GM12875 (cell line): ENCODE data around the gene ENPEP.
"Not testable (repeated sequence)": the region's sequence is repeated elsewhere in the genome, so short reads cannot be mapped to it uniquely, and the experiment has no call there.

Experiments
- H3K4me3 ChIP-seq: one replicate; pipeline ENCODE4 v1.5.1; 2011; ENCODE audit warnings: low read depth, low read length, control low read depth
- CTCF ChIP-seq: IDR thresholded peaks from 2 replicates; pipeline ENCODE4 v1.5.1; 2011; ENCODE audit warnings: low read depth, mild to moderate bottlenecking, control low read depth, inconsistent platforms, low read length, moderate library complexity, borderline replicate concordance; ENCODE audit not compliant: insufficient read depth

ENPEP gene

DNA sequence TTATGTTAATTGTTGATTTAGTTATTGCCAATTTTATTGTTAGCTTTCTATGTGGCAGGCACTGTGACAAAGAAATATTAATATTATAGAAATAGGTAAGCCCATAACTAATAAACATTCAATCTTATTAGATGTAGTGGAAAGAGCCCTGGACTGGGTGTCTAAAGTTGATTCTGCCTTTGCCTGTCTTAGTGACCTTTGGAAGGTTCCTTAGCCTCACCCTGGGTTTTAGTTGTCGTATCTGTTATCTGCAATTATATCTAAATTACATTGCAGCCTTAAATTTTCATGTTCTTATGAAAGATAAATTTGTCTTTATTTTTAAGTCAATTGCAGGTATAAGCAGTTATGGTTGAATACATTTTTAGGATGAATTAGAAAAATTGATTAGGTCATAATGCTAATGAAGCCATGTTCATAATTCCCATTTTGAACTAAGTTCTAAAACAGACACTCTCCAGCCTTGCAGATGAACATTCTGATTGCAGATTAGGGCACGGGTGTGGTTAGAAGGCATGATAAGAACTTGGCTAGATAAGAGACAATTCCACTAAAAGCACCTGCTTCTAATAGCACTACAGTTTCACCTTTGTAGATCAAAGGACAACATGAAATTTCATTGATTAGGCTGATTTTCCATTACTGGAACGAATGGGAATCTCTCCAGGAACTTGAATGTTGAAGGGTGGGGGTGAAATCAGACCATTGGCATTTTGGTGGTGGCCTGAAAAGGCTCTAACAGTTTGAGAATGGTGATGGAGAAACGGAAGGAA, 17.3 kb upstream of the ENPEP start:
- no peak overlapping the region for H3K4me3 ChIP-seq
- TF ChIP-seq CTCF = no peak

- no peak overlapping the region for H3K4me3 ChIP-seq
- no peak for TF ChIP-seq CTCF
Measured at GRCh38 chr4:110460074-110460746, 15.7 kb upstream of the ENPEP start.

- no peak overlapping the region for H3K4me3 ChIP-seq
- no peak for TF ChIP-seq CTCF
Measured at GRCh38 chr4:110467400-110467799, 8.6 kb upstream of the ENPEP start.

DNA sequence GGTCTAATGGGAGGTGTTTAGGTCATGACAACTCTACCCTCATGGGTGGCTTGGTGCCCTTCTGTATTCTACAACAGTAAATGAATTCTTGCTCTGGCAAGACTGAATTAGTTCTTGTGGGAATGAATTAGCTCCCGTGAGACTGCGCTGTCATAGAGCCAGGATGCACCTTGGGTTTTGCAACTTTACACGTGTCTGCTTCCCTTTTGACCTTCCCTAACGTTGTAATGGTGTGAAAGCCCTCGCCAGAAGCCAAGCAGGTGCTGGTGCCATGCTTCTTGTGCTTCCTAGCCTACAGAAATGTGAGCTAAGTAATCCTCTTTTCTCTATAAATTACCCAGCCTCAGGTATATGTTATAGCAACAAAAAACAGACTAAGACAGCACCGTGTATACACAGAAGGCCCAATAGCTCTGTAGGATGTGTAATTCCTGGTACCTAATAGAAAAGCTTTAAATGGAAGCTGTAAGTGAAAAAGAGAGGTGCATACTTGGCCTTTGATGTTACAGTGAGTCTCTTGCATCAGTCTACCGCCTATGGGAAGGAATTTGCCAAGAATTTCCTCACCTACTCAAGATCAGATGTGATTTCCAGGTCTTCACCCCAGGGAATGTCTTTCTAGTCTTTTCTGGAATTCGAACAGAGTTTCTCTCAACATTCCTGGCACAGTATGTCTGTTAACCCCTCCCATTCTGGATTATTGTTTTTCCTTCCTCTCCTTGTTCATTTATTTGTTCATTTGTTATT, 3.2 kb upstream of the ENPEP start:
- no peak overlapping the region for H3K4me3 ChIP-seq
- no peak for TF ChIP-seq CTCF

DNA sequence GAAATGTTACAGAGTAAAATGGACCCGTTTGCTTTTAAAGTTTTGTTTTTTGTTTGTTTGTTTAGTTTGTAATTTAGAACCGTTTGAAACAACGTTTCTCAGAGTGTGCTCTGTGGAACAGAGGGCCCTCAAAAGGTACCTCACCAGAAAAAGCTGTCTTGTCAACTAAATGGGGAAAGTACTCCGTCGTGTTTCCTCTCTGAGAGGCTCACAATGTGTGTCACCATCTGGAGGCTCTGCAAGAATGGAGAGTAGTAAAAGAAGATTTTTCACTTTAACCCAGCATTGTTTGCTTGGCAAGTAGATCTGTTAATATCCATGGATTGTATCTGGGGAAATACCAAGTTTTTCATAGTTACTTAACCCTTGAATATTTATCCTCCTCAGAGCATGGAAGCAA, 1.5 kb upstream of the ENPEP start:
- no peak for TF ChIP-seq CTCF

GRCh38 chr4:110475080-110475479, 875 bp upstream of the ENPEP start:
- H3K4me3 ChIP-seq = not testable (repeated sequence)

More for the DNA sequence above, 1.5 kb upstream of the ENPEP start:
- H3K4me3 ChIP-seq = no peak overlapping the region

- TF ChIP-seq CTCF = no peak
- H3K4me3 ChIP-seq = no peak overlapping the region
Measured at GRCh38 chr4:110477836-110478235, 1.9 kb downstream of the ENPEP start.
